ENCODE data around the gene MRM3.

- TF ChIP-seq CTCF (IDR thresholded peaks at IDR 0.05; ENCODE audit: low read depth, low read length, missing input control) = no peak
- TF ChIP-seq ATF3 (IDR thresholded peaks at IDR 0.05) = no peak
- TF ChIP-seq RAD21 (IDR thresholded peaks at IDR 0.05) = no peak
- no peak for TF ChIP-seq HNF4A (conservative IDR thresholded peaks at IDR 0.05)
- TF ChIP-seq REST (IDR thresholded peaks at IDR 0.05) = no peak
- no peak for TF ChIP-seq YY1 (IDR thresholded peaks at IDR 0.05)
- TF ChIP-seq SP1 (IDR thresholded peaks at IDR 0.05) = no peak
- no peak for TF ChIP-seq EGR1 (IDR thresholded peaks at IDR 0.05; ENCODE audit: low read depth in 2 of 2)
- TF ChIP-seq TAF1 (conservative IDR thresholded peaks at IDR 0.05) = no peak
- no peak for TF ChIP-seq MAX (IDR thresholded peaks at IDR 0.05)
Measured at GRCh38 chr17:795721-796120, 13.6 kb downstream of the MRM3 start.

Data from liver (tissue), 3 donors.